ENCODE results near the gene SHISA9. TPM values are rescaled to one million over a fixed set of nuclear protein-coding genes. Genes with fewer than 3 reads are reported as not detected.

The SHISA9 gene
- polyA plus RNA-seq, 1 of the 3 experiments (the other 2 are of a cell fraction) = 0.02 TPM

- Histone ChIP-seq H3K27me3 (ENCODE audit: insufficient read depth) (no peaks in the 10 kb centered on the region), H3K27ac (ENCODE audit: low read depth in 2 of 2, low read length in 1 of 2) (no peak overlapping the region), H2AFZ (ENCODE audit: low read depth) (no peak overlapping the region), H3K4me1 (ENCODE audit: control insufficient read depth in 1 of 2, insufficient read depth in 2 of 2, low read depth in 1 of 2, low read length in 1 of 2) (no peaks in the 10 kb centered on the region), H3K4me2 (no peak overlapping the region), H4K20me1 (ENCODE audit: insufficient read depth) (no peaks in the 10 kb centered on the region), H3F3A (replicated peaks; ENCODE audit: insufficient read depth) (no peaks in the 10 kb centered on the region), H3K9me3 (no peaks in the 10 kb centered on the region), H3K4me3 (ENCODE audit: low read depth in 2 of 2, low read length in 1 of 2) (no peak overlapping the region), H3K9ac (no peak overlapping the region), H3K9me2 (no peaks in the 10 kb centered on the region), H3K79me2 (ENCODE audit: insufficient read depth) (no peaks in the 10 kb centered on the region), H3K36me3 (replicated peaks in 1 of 2; ENCODE audit: control insufficient read depth in 1 of 2, insufficient read depth in 2 of 2, low read length in 1 of 2) (no peaks in the 10 kb centered on the region)
- CTCF ChIA-PET = no interaction called here
- TF ChIP-seq EZH2phosphoT487 (IDR thresholded peaks at IDR 0.05; ENCODE audit: borderline replicate concordance, low read depth) = no peak
- no peak for TF ChIP-seq POLR2AphosphoS5 (IDR thresholded peaks at IDR 0.05; ENCODE audit: low read depth, low read length)
- TF ChIP-seq SMC3 (IDR thresholded peaks at IDR 0.05; ENCODE audit: low read depth, low read length) = no peak
- no peak for TF ChIP-seq RAD21 (IDR thresholded peaks at IDR 0.05; ENCODE audit: low read length)
- no peak for TF ChIP-seq TEAD4 (IDR thresholded peaks at IDR 0.05; ENCODE audit: borderline replicate concordance, insufficient read depth)
- TF ChIP-seq FOSL2 (IDR thresholded peaks at IDR 0.05; ENCODE audit: borderline replicate concordance, low read depth) = no peak
- TF ChIP-seq JUND (IDR thresholded peaks at IDR 0.05) = no peak
- TF ChIP-seq, protein P1, sequence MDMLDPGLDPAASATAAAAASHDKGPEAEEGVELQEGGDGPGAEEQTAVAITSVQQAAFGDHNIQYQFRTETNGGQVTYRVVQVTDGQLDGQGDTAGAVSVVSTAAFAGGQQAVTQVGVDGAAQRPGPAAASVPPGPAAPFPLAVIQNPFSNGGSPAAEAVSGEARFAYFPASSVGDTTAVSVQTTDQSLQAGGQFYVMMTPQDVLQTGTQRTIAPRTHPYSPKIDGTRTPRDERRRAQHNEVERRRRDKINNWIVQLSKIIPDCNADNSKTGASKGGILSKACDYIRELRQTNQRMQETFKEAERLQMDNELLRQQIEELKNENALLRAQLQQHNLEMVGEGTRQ (IDR thresholded peaks at IDR 0.05; ENCODE audit: borderline replicate concordance, low read depth, low read length) = no peak
- TF ChIP-seq, protein P2, sequence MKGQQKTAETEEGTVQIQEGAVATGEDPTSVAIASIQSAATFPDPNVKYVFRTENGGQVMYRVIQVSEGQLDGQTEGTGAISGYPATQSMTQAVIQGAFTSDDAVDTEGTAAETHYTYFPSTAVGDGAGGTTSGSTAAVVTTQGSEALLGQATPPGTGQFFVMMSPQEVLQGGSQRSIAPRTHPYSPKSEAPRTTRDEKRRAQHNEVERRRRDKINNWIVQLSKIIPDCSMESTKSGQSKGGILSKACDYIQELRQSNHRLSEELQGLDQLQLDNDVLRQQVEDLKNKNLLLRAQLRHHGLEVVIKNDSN (IDR thresholded peaks at IDR 0.05; ENCODE audit: borderline replicate concordance, low read depth) = no peak
- no peak for TF ChIP-seq PBX3 (IDR thresholded peaks at IDR 0.05)
- TF ChIP-seq RCOR1 (IDR thresholded peaks at IDR 0.05; ENCODE audit: low read length) = no peak
- TF ChIP-seq GABPA (IDR thresholded peaks at IDR 0.05; ENCODE audit: low read depth) = no peak
- TF ChIP-seq EP300 (IDR thresholded peaks at IDR 0.05; ENCODE audit: borderline replicate concordance in 1 of 2, low read depth in 1 of 2, low read length in 1 of 2) = no peak
- TF ChIP-seq, protein P3, sequence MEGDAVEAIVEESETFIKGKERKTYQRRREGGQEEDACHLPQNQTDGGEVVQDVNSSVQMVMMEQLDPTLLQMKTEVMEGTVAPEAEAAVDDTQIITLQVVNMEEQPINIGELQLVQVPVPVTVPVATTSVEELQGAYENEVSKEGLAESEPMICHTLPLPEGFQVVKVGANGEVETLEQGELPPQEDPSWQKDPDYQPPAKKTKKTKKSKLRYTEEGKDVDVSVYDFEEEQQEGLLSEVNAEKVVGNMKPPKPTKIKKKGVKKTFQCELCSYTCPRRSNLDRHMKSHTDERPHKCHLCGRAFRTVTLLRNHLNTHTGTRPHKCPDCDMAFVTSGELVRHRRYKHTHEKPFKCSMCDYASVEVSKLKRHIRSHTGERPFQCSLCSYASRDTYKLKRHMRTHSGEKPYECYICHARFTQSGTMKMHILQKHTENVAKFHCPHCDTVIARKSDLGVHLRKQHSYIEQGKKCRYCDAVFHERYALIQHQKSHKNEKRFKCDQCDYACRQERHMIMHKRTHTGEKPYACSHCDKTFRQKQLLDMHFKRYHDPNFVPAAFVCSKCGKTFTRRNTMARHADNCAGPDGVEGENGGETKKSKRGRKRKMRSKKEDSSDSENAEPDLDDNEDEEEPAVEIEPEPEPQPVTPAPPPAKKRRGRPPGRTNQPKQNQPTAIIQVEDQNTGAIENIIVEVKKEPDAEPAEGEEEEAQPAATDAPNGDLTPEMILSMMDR (IDR thresholded peaks at IDR 0.05) = no peak
- TF ChIP-seq FOXJ3 (CRISPR knock-in tag; IDR thresholded peaks at IDR 0.05) = no peak
- DNase-seq = no peak
- POLR2A ChIA-PET = no interaction called here
- WGBS (ENCODE audit: low lambda C conversion rate) = 6% methylated on average over 1 of the region's 1 CpG
These were observed 207.8 kb downstream of the SHISA9 start for GRCh38 chr16:13109171-13109570.

Data from SK-N-SH (cell line).